B cell (primary cell): ENCODE results near the gene MORC2. TPM values are rescaled to one million over a fixed set of nuclear protein-coding genes. Genes with fewer than 3 reads are reported as not detected.

Experiments
- ATAC-seq: fragments of 200-7000 bp; cut with Tn5 transposase; one replicate; pipeline ENCODE4 v1.10.0; 2021; ENCODE audit warnings: low read depth, mild to moderate bottlenecking, moderate number of reproducible peaks, moderate library complexity
- CTCF ChIA-PET: fragments of 350-600 bp; sonication (Branson Sonifier 250); formaldehyde crosslinking; loops from one replicate; lab custom pipeline; 2021; ENCODE audit warnings: antibody characterized with exemption, inconsistent platforms; lab: Charles Lee
- POLR2A ChIA-PET: fragments of 350-600 bp; sonication (Branson Sonifier 250); formaldehyde crosslinking; loops from one replicate; lab custom pipeline; 2021; ENCODE audit warnings: antibody characterized with exemption; lab: Charles Lee
- DNase-seq: peaks from one replicate; pipeline ENCODE4 v3.0.0; 2013
- H2AFZ ChIP-seq: 2 replicates; pipeline ENCODE4 v1.6.1; 2012; ENCODE audit warnings: mild to moderate bottlenecking, low read depth, low read length; ENCODE audit not compliant: insufficient read depth, poor library complexity, severe bottlenecking
- H3K27ac ChIP-seq, 2 donors: 1 replicate in 1 of 2; 2 replicates in 1 of 2; pipeline ENCODE4 v1.5.1; 2012 to 2013; ENCODE audit warnings: low read length in 2 of 2, mild to moderate bottlenecking in 2 of 2, moderate library complexity in 1 of 2
- H3K27me3 ChIP-seq, 4 experiments: fragments of 200-600 bp in 1 of 4; sonication (generic) in 1 of 4; replicated peaks in 1 of 4; 1 replicate in 2 of 4; 2 replicates in 2 of 4; pipeline versions ENCODE4 v1.6.1 to v1.7.0; 2013 to 2016; ENCODE audit warnings: low read length in 3 of 4, mild to moderate bottlenecking in 2 of 4, mixed read lengths in 1 of 4, moderate library complexity in 1 of 4; ENCODE audit not compliant: insufficient read depth in 4 of 4, control insufficient read depth in 3 of 4; ENCODE audit errors: control extremely low read depth in 1 of 4
- H3K36me3 ChIP-seq, 2 experiments: replicated peaks in 1 of 2; 1 replicate in 1 of 2; 2 replicates in 1 of 2; pipeline versions ENCODE4 v1.6.1 to v1.7.1; 2013; ENCODE audit warnings: low read length in 1 of 2; ENCODE audit not compliant: insufficient read depth in 2 of 2, control insufficient read depth in 1 of 2; ENCODE audit errors: control extremely low read depth in 1 of 2, extremely low read depth in 1 of 2
- H3K4me1 ChIP-seq, 2 donors: fragments of 200-600 bp in 1 of 2; sonication (generic) in 1 of 2; 1 replicate in 1 of 2; 2 replicates in 1 of 2; pipeline versions ENCODE4 v1.5.1 to v1.6.1; 2013 to 2017; ENCODE audit warnings: low read length in 2 of 2; ENCODE audit not compliant: control insufficient read depth in 2 of 2, insufficient read depth in 2 of 2
- H3K4me2 ChIP-seq: replicated peaks from 2 replicates; pipeline ENCODE3; 2012; ENCODE audit warnings: mild to moderate bottlenecking, low read depth, low read length; ENCODE audit not compliant: poor library complexity, severe bottlenecking
- H3K4me3 ChIP-seq, 5 experiments: fragments of 200-600 bp in 1 of 5; sonication (generic) in 1 of 5; 1 replicate in 3 of 5; 2 replicates in 2 of 5; pipeline versions ENCODE4 v1.5.1 to v1.7.0; 2011 to 2016; ENCODE audit warnings: low read length in 4 of 5, mild to moderate bottlenecking in 4 of 5, low read depth in 2 of 5, control low read depth in 1 of 5, moderate library complexity in 1 of 5; ENCODE audit not compliant: insufficient read depth in 1 of 5; ENCODE audit errors: control extremely low read depth in 1 of 5, extremely low read depth in 1 of 5
- H3K79me2 ChIP-seq: fragments of 200-600 bp; sonication (generic); one replicate; pipeline ENCODE4 v1.6.0; 2016; ENCODE audit warnings: low read length; ENCODE audit not compliant: control insufficient read depth, insufficient read depth
- H3K9ac ChIP-seq: fragments of 200-600 bp; sonication (generic); 2 replicates; pipeline ENCODE4 v1.6.1; 2017; ENCODE audit warnings: mild to moderate bottlenecking, low read length, moderate library complexity
- H3K9me3 ChIP-seq, 3 donors: one replicate each; pipeline versions ENCODE4 v1.6.1 to v1.7.1; 2013; ENCODE audit warnings: low read length in 2 of 3; ENCODE audit not compliant: control insufficient read depth in 2 of 3, insufficient read depth in 1 of 3; ENCODE audit errors: control extremely low read depth in 1 of 3
- H4K20me1 ChIP-seq: 2 replicates; pipeline ENCODE4 v1.6.0; 2012; ENCODE audit warnings: mild to moderate bottlenecking, low read length; ENCODE audit not compliant: insufficient read depth, control insufficient read depth, poor library complexity, severe bottlenecking
- H3K27ac Mint-ChIP-seq: one replicate; pipeline ENCODE4 v1.8.0; 2021; ENCODE audit warnings: mixed read lengths
- H3K27me3 Mint-ChIP-seq: one replicate; pipeline ENCODE4 v1.8.0; 2021; ENCODE audit warnings: mixed read lengths
- H3K4me1 Mint-ChIP-seq: one replicate; pipeline ENCODE4 v1.8.0; 2021; ENCODE audit warnings: mixed read lengths
- H3K4me3 Mint-ChIP-seq: one replicate; pipeline ENCODE4 v1.8.0; 2021; ENCODE audit warnings: mixed read lengths
- H3K9me3 Mint-ChIP-seq: one replicate; pipeline ENCODE4 v1.8.0; 2022; ENCODE audit warnings: mixed read lengths; ENCODE audit not compliant: insufficient read depth
- EZH2 ChIP-seq: IDR thresholded peaks from 2 replicates; pipeline ENCODE4 v1.6.1; 2012; ENCODE audit warnings: borderline replicate concordance, low read depth, mild to moderate bottlenecking, moderate library complexity, low read length; ENCODE audit not compliant: insufficient read depth, poor library complexity, severe bottlenecking
- WGBS: methylation state at CpG from one replicate; pipeline ENCODE4 v1.1.5; 2013; ENCODE audit warnings: missing lambda C conversion rate; ENCODE audit not compliant: insufficient coverage; 5-methylcytosine and 5-hydroxymethylcytosine counted together
- intact Hi-C: fragments of 100-400 bp; cut with micrococcal nuclease; formaldehyde crosslinking; loops from one replicate; pipeline ENCODE4 v1.10.0; 2022
- polyA plus RNA-seq: library from polyadenylated mRNA; depleted of rRNA; stranded (reverse); fragments of >200 nt; gene quantifications from 2 replicates; pipeline ENCODE4 v1.2.3, GENCODE V29; 2012
- total RNA-seq, 2 donors: library from RNA; stranded (reverse); fragments of 120-200 nt in 1 of 2; gene quantifications; 1 replicate in 1 of 2; 2 replicates in 1 of 2; pipeline versions ENCODE4 v1.2.3 to v1.2.4, GENCODE V29; 2013 to 2022
- TF ChIP-seq, protein P1 (sequence below): fragments of 200-600 bp; IDR thresholded peaks from one replicate; pipeline ENCODE4 v1.8.0; 2022; ENCODE audit warnings: antibody characterized with exemption, mild to moderate bottlenecking

MORC2 gene
- total and polyA plus RNA-seq, 2 donors (not counting 1 experiment from before 2014, with no cell fraction given): 10.1 to 25.0 TPM

GRCh38 chr22:30943368-30943767 is 25.2 kb downstream of the MORC2 start:
- Histone ChIP-seq H3K27ac (no peak overlapping the region), H3K79me2 (no peaks in the 10 kb centered on the region), H3K4me1 (no peaks in the 10 kb centered on the region), H3K4me3 (no peak overlapping the region), H3K27me3 (no peaks in the 10 kb centered on the region), H2AFZ (no peak overlapping the region), H3K36me3 (peaks cover 0 to 90% of the 10 kb centered on the region in 2 experiments), H3K9me3 (no peaks in the 10 kb centered on the region), H4K20me1 (no peaks in the 10 kb centered on the region), H3K9ac (no peak overlapping the region), H3K4me2 (no peak overlapping the region)
- ChIA-PET CTCF (no interaction called here), POLR2A (no interaction called here)
- TF ChIP-seq, protein P1, sequence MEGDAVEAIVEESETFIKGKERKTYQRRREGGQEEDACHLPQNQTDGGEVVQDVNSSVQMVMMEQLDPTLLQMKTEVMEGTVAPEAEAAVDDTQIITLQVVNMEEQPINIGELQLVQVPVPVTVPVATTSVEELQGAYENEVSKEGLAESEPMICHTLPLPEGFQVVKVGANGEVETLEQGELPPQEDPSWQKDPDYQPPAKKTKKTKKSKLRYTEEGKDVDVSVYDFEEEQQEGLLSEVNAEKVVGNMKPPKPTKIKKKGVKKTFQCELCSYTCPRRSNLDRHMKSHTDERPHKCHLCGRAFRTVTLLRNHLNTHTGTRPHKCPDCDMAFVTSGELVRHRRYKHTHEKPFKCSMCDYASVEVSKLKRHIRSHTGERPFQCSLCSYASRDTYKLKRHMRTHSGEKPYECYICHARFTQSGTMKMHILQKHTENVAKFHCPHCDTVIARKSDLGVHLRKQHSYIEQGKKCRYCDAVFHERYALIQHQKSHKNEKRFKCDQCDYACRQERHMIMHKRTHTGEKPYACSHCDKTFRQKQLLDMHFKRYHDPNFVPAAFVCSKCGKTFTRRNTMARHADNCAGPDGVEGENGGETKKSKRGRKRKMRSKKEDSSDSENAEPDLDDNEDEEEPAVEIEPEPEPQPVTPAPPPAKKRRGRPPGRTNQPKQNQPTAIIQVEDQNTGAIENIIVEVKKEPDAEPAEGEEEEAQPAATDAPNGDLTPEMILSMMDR: no peak
- TF ChIP-seq EZH2: no peak
- Mint-ChIP-seq H3K27ac (no peak overlapping the region), H3K27me3 (no peaks in the 10 kb centered on the region), H3K4me3 (no peak overlapping the region), H3K4me1 (no peaks in the 10 kb centered on the region), H3K9me3 (no peaks in the 10 kb centered on the region)
- WGBS: 36% methylated on average over 3 of the region's 3 CpGs
- ATAC-seq (no peak), DNase-seq (no peak)
- intact Hi-C loops: no loop called here

- TF ChIP-seq, protein P1: no peak
- no peak for TF ChIP-seq EZH2
- Mint-ChIP-seq H3K4me3 (no peak overlapping the region), H3K4me1 (no peaks in the 10 kb centered on the region), H3K27ac (no peak overlapping the region), H3K9me3 (no peaks in the 10 kb centered on the region), H3K27me3 (no peaks in the 10 kb centered on the region)
- H2AFZ ChIP-seq: no peak overlapping the region
- no peak for DNase-seq
- no peaks in the 10 kb centered on the region for H3K27me3 ChIP-seq
- H3K9ac ChIP-seq: no peak overlapping the region
- peaks cover 0 to 95% of the 10 kb centered on the region in 2 experiments for H3K36me3 ChIP-seq
- WGBS: 90% methylated on average over 11 of the region's 11 CpGs
- no peaks in the 10 kb centered on the region for H3K4me1 ChIP-seq
- ATAC-seq: no peak
- intact Hi-C loops: no loop called here
- no peaks in the 10 kb centered on the region for H3K9me3 ChIP-seq
- CTCF ChIA-PET: no interaction called here
- no peak overlapping the region for H3K4me3 ChIP-seq
- POLR2A ChIA-PET: no interaction called here
- no peak overlapping the region for H3K4me2 ChIP-seq
- no peaks in the 10 kb centered on the region for H4K20me1 ChIP-seq
- H3K27ac ChIP-seq: no peak overlapping the region
- no peaks in the 10 kb centered on the region for H3K79me2 ChIP-seq
Observed at GRCh38 chr22:30941363-30941740, 27.2 kb downstream of the MORC2 start.
